Skeletal muscle tissue (tissue), 4 donors: Measurements from ENCODE around the gene SCN7A. TPM values are rescaled to one million over a fixed set of nuclear protein-coding genes. Genes with fewer than 3 reads are reported as not detected.

ENCODE experiments used
- H3K27ac ChIP-seq: one replicate; pipeline ENCODE4 v1.7.0; 2013; ENCODE audit warnings: mild to moderate bottlenecking, low read depth, low read length, inconsistent platforms
- H3K27me3 ChIP-seq, 3 donors: one replicate each; pipeline ENCODE4 v1.7.0; 2013; ENCODE audit warnings: low read length in 3 of 3; ENCODE audit not compliant: control insufficient read depth in 3 of 3, insufficient read depth in 3 of 3
- H3K36me3 ChIP-seq, 3 donors: one replicate each; pipeline ENCODE4 v1.7.0; 2013; ENCODE audit warnings: low read length in 3 of 3; ENCODE audit not compliant: control insufficient read depth in 3 of 3, insufficient read depth in 3 of 3
- H3K4me1 ChIP-seq, 3 donors: one replicate each; pipeline ENCODE4 v1.7.0; 2013; ENCODE audit warnings: low read length in 3 of 3, mild to moderate bottlenecking in 3 of 3; ENCODE audit not compliant: control insufficient read depth in 3 of 3, insufficient read depth in 3 of 3
- H3K4me3 ChIP-seq, 3 donors: one replicate each; pipeline ENCODE4 v1.7.0; 2013; ENCODE audit warnings: low read length in 3 of 3
- H3K9ac ChIP-seq, 3 donors: one replicate each; pipeline ENCODE4 v1.7.0; 2013; ENCODE audit warnings: low read length in 3 of 3, mild to moderate bottlenecking in 3 of 3, moderate library complexity in 2 of 3, low read depth in 1 of 3
- H3K9me3 ChIP-seq, 3 donors: one replicate each; pipeline ENCODE4 v1.7.0; 2013; ENCODE audit warnings: low read length in 3 of 3; ENCODE audit not compliant: control insufficient read depth in 3 of 3
- total RNA-seq: library from RNA; depleted of rRNA; stranded (reverse); fragments of >200 nt; gene quantifications from one replicate; pipeline ENCODE4 v1.2.3, GENCODE V29; 2014
- donor health status: Osteomylitis.

The SCN7A gene
- total RNA-seq, 1 donor from 2014 or later, result 50.6 TPM

DNA sequence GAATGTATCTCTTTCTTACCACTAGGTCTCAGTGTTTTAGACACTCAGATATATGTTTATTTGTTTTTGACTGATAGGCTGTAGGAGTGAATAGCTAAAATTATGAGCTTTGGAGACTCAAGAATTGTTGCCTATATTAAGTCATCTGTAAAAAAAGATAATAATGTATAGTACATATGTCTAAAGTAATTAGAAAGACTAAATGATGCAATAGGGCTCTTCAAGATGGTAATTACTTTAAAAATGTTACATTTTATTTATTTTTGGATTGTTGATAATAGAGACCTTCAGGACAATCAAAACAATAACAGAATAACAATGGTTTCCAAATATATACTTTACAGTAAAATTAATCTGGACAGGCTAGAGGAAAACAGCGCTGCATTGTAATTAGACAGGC is 19.9 kb upstream of the SCN7A start:
- Histone ChIP-seq H3K9me3 (no peaks in the 10 kb centered on the region), H3K27ac (no peak overlapping the region), H3K4me3 (no peak overlapping the region), H3K4me1 (no peaks in the 10 kb centered on the region), H3K27me3 (no peaks in the 10 kb centered on the region), H3K9ac (no peak overlapping the region), H3K36me3 (no peaks in the 10 kb centered on the region)

DNA sequence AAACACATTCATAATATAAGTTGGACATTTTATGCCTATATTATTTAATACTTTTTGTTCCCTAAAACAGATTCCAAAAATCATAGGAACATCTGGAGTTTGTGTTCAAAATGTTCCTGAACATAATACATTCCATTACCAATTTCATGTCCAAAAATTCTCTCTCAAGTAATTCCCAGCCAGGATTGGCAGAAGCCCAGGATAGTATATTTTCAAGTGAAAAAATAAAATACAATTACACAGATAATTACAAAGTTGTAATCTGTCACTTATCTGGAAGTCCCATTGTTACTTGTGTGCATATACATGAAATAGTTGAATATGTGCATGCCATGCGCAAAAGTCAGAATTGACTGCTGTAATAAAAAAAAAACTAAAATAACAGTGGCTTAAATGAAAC is 5.2 kb upstream of the SCN7A start:
- no peak overlapping the region for H3K4me3 ChIP-seq
- H3K27ac ChIP-seq, result no peak overlapping the region
- H3K36me3 ChIP-seq, result no peaks in the 10 kb centered on the region
- H3K27me3 ChIP-seq, result peaks cover 0 to 3% (median under 1%) of the 10 kb centered on the region in 3 donors
- H3K9me3 ChIP-seq, result no peaks in the 10 kb centered on the region
- H3K9ac ChIP-seq, result no peak overlapping the region
- H3K4me1 ChIP-seq, result no peaks in the 10 kb centered on the region

DNA sequence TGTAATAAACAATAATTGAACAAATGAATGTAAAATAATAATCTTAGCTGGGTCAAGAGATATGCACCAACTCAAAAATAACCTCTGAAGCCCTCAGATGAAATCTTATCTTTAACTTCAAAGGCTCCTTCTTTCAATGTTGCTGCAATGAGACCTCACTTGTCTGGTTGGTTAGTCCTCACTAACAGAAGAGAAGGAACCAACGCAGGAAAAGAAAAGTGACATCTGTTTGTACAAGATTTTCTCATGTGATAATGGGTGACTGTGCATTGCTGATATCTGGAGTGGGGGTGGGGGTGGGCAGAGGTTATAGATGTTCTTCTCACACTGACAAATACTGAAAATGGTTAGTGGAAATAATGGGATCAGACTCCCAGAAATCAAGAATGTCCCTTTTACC is 2.6 kb downstream of the SCN7A start:
- peaks cover 0 to 4% (median 0%) of the 10 kb centered on the region in 3 donors for H3K4me1 ChIP-seq
- H3K27ac ChIP-seq, result no peak overlapping the region
- H3K9ac ChIP-seq, result no peak overlapping the region
- H3K27me3 ChIP-seq, result peaks cover 4 to 10% (median 6%) of the 10 kb centered on the region in 3 donors
- H3K36me3 ChIP-seq, result no peaks in the 10 kb centered on the region
- H3K9me3 ChIP-seq, result no peaks in the 10 kb centered on the region
- no peak overlapping the region for H3K4me3 ChIP-seq

DNA sequence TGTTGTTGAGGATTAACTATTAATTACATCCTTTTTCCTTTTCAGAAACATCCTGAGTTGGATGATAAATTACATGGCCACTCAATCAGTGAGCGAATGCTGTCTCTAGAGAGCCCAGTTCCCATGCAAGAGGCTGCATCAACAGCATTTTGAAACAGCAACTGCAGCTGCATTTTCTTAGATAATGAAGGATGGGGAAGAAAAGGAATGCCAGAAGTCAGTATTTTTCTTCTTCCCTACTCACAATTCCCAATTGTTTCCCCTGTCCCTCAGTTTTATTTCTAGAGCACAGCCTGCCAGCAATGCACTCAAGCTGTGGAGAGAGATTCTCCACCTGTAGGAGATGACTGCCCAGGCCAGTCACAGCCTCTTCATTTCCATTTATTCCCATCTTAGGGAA is 6.9 kb downstream of the SCN7A start:
- no peak overlapping the region for H3K4me3 ChIP-seq
- H3K4me1 ChIP-seq, result no peaks in the 10 kb centered on the region
- no peaks in the 10 kb centered on the region for H3K9me3 ChIP-seq
- H3K36me3 ChIP-seq, result no peaks in the 10 kb centered on the region
- H3K27me3 ChIP-seq, result no peaks in the 10 kb centered on the region
- H3K9ac ChIP-seq, result no peak overlapping the region
- H3K27ac ChIP-seq, result no peak overlapping the region

DNA sequence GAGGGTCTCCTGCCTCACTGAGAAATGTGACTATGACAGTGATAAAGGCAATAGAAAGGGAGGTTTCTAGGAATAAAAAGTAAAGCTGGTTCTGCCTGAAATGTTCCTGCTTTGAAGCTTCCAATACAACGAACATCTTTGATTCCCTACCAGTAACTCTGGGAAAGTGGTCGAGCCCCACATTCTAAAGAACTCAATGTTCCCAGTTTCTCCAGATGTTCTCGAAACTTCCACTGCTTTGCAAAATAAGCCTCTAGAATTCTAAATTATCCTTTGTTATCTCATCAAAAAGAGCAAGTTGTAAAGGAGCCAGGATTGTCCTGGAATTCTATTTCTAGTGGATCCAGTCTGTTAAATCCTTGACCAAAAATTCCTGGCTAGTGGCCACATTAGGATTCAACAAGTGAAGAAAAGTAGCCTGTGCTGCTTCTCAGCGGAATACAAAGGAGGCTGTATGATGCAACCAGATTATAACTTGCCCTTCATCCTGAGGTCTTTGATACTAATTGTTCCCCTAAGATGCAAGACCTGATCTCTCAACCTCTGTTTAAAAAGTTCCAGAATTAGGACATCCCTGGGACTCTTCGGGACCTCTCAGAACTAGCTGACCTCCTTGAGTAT is 8.4 kb downstream of the SCN7A start:
- no peaks in the 10 kb centered on the region for H3K9me3 ChIP-seq
- no peaks in the 10 kb centered on the region for H3K4me1 ChIP-seq
- no peak overlapping the region for H3K4me3 ChIP-seq
- H3K36me3 ChIP-seq, result no peaks in the 10 kb centered on the region
- no peaks in the 10 kb centered on the region for H3K27me3 ChIP-seq
- H3K27ac ChIP-seq, result no peak overlapping the region
- H3K9ac ChIP-seq, result no peak overlapping the region

DNA sequence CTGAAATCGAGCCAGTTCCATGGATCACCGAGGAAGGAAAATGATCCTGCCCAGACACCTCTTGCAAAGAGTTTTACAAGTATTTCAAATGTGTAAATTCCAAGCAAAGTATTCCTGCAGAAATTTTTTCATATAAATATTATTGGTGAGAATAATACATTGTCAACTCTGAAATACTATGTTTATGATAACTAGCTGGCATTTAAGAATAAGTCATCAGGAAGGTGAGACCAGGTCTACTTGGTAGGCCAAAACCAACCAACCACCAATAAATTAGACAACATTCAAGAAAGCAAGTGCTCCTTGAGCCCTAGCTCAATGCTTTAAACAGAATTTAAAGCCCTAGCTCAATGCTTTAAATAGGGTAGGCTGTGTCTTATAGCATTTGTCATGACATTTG is 21.7 kb downstream of the SCN7A start:
- H3K4me3 ChIP-seq, result no peak overlapping the region
- H3K36me3 ChIP-seq, result no peaks in the 10 kb centered on the region
- no peaks in the 10 kb centered on the region for H3K4me1 ChIP-seq
- no peaks in the 10 kb centered on the region for H3K9me3 ChIP-seq
- no peak overlapping the region for H3K9ac ChIP-seq
- no peaks in the 10 kb centered on the region for H3K27me3 ChIP-seq
- H3K27ac ChIP-seq, result no peak overlapping the region

DNA sequence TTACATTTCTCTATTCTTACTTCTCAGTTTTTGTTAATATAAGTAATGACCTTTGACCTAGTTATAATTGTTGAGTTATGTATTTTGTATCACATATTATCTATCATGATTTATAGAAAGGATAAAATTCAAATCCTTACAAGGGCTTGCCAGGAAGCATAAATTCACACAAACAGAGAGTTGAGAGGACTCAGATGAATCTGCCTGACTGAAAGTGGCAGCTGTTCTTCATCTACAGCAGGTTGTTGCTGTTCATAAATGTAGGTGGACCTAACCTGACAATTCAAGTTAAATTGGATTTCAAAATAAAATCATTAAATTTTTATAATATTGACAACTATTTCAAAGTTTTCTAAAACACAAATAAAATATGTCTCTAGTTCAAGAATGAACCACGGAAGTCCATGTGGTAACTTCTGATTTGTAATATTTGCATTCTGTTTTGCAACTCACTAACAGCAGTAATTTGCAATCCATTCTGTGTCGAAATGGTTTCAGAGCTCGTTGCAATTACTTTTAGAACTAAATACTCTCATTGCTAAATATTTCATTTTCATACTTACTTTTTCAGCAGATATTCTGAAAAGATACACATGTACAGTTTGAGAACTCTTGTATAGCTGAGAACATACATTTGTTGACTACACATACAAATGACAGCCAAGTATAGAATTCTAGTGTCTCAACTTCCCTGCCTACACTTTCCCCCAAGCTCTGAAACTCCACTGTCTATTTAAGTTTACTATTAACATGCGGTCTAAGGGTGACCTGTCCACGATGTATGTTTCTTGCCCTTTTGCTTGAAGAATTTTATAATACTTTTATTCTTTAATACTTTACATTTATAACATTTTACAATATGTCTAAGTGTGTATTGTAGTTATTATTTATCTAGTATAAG is 25.7 kb downstream of the SCN7A start:
- no peaks in the 10 kb centered on the region for H3K9me3 ChIP-seq
- H3K4me3 ChIP-seq, result no peak overlapping the region
- H3K27ac ChIP-seq, result no peak overlapping the region
- H3K9ac ChIP-seq, result no peak overlapping the region
- no peaks in the 10 kb centered on the region for H3K4me1 ChIP-seq
- H3K36me3 ChIP-seq, result no peaks in the 10 kb centered on the region
- no peaks in the 10 kb centered on the region for H3K27me3 ChIP-seq

DNA sequence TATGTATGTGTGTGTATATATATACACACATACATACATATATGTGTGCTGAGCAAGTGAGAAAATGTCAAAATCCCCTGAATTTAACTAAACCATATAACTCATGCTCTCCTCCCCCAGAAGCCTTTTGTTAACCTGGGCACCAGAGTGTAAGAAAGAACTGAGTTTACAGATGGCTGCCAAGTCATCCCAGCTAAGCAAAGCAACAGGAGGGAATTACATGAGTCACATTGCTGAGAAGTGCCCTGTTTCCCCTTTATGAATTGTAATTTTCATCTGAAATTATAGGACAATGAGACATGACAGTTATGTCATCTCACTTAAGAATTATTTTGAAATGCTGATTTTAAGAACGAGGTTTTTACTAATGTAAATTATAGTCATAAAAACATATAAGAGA is 29.9 kb downstream of the SCN7A start:
- H3K27me3 ChIP-seq, result no peaks in the 10 kb centered on the region
- H3K4me3 ChIP-seq, result no peak overlapping the region
- no peaks in the 10 kb centered on the region for H3K9me3 ChIP-seq
- H3K27ac ChIP-seq, result no peak overlapping the region
- no peaks in the 10 kb centered on the region for H3K4me1 ChIP-seq
- no peaks in the 10 kb centered on the region for H3K36me3 ChIP-seq
- no peak overlapping the region for H3K9ac ChIP-seq

DNA sequence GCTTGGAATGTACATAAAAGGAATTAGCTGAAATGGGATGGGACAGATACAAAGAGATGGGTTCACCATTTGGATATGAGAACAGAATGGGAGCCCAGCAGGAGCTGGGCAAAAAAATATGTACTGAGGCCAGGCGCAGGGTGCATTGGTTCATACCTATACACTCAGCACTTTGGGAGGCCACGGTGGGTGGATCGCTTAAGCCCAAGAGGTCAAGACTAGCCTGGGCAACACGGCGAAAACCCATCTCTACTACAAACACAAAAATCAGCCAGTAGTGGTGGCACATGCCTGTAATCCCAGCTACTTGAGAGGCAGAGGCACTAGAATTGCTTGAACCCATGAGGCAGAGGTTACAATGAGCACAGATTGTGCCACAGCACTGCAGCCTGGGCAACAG is 30.4 kb downstream of the SCN7A start:
- Histone ChIP-seq H3K27ac (no peak overlapping the region), H3K36me3 (no peaks in the 10 kb centered on the region), H3K27me3 (no peaks in the 10 kb centered on the region), H3K4me3 (no peak overlapping the region), H3K9ac (no peak overlapping the region), H3K9me3 (no peaks in the 10 kb centered on the region), H3K4me1 (no peaks in the 10 kb centered on the region)

DNA sequence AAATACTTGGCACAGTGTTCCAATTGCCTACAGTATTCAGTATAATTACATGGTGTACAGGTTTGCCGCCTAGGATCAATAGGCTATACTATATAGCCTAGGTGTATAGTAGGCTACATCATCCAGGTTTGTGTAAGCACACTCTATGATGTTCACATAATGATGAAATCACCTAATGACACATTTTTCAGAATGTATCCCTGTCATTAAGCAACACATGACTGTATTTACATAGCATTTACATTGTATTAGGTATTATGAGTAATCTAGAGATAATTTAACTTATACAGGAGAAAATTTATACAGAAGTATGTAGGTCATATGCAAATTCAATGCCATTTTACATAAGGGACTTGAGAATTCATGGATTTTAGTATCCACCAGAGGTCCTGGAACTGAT is 35.4 kb downstream of the SCN7A start:
- H3K36me3 ChIP-seq, result no peaks in the 10 kb centered on the region
- no peak overlapping the region for H3K27ac ChIP-seq
- no peaks in the 10 kb centered on the region for H3K9me3 ChIP-seq
- no peak overlapping the region for H3K9ac ChIP-seq
- H3K4me1 ChIP-seq, result no peaks in the 10 kb centered on the region
- H3K27me3 ChIP-seq, result no peaks in the 10 kb centered on the region
- no peak overlapping the region for H3K4me3 ChIP-seq
